ENCODE results near the gene SIPA1L3.
A peak's percentile ranks its signal among the peaks of the same experiment; 100 is the strongest.

SIPA1L3 gene

GRCh38 chr19:38044267-38045111, 137.5 kb downstream of the SIPA1L3 start:
- H4K8ac ChIP-seq (ENCODE audit: low read depth, low read length): no peak overlapping the region
- H2BK5ac ChIP-seq (ENCODE audit: low read length): no peak overlapping the region
- H3K79me2 ChIP-seq (ENCODE audit: control insufficient read depth, insufficient read depth, low read length): peaks cover 2% of the 10 kb centered on the region
- H3K56ac ChIP-seq (ENCODE audit: low read length): peak overlapping the region; percentile 53
- no peak overlapping the region for H4K5ac ChIP-seq (ENCODE audit: low read length)
- no CpG with 5 or more reads among the region's 16 CpGs for WGBS (ENCODE audit: extremely low coverage, insufficient coverage, low lambda C conversion rate)
- no peak overlapping the region for H3K18ac ChIP-seq (ENCODE audit: low read length)
- peak overlapping the region; percentile 30 for H3K27ac ChIP-seq (ENCODE audit: low read depth, low read length)
- H3K27me3 ChIP-seq (ENCODE audit: insufficient read depth, low read length, poor library complexity): no peaks in the 10 kb centered on the region
- peak overlapping the region; percentile 20 for H3K9ac ChIP-seq (ENCODE audit: low read length)
- no peak overlapping the region for H3K4me3 ChIP-seq (ENCODE audit: low read length)
- no peak overlapping the region for H2AK5ac ChIP-seq (ENCODE audit: low read length)
- DNase-seq: peak; percentile 41
- H3K79me1 ChIP-seq (ENCODE audit: low read length): peaks cover 4% of the 10 kb centered on the region
- no peaks in the 10 kb centered on the region for H3K36me3 ChIP-seq (ENCODE audit: control insufficient read depth, insufficient read depth, low read length)
- no peak overlapping the region for H2BK15ac ChIP-seq (replicated peaks; ENCODE audit: low read depth)
- no peak overlapping the region for H2BK120ac ChIP-seq (ENCODE audit: low read depth, low read length)
- H3K23ac ChIP-seq (ENCODE audit: low read length): no peak overlapping the region
- H3K4ac ChIP-seq (ENCODE audit: low read depth, low read length): no peak overlapping the region
- H3K4me1 ChIP-seq (ENCODE audit: control insufficient read depth, low read depth, low read length): peaks cover 9% of the 10 kb centered on the region
- H3K4me2 ChIP-seq (ENCODE audit: low read length): no peak overlapping the region

GRCh38 chr19:38045554-38046253, 138.7 kb downstream of the SIPA1L3 start:
- Histone ChIP-seq H3K79me1 (ENCODE audit: low read length) (peaks cover 4% of the 10 kb centered on the region), H2BK15ac (replicated peaks; ENCODE audit: low read depth) (no peak overlapping the region), H3K18ac (ENCODE audit: low read length) (no peak overlapping the region), H3K4ac (ENCODE audit: low read depth, low read length) (no peak overlapping the region), H3K56ac (ENCODE audit: low read length) (no peak overlapping the region), H4K5ac (ENCODE audit: low read length) (no peak overlapping the region), H2BK5ac (ENCODE audit: low read length) (no peak overlapping the region), H3K4me1 (ENCODE audit: control insufficient read depth, low read depth, low read length) (peaks cover 9% of the 10 kb centered on the region), H3K23ac (ENCODE audit: low read length) (no peak overlapping the region), H3K27ac (ENCODE audit: low read depth, low read length) (no peak overlapping the region), H2BK120ac (ENCODE audit: low read depth, low read length) (no peak overlapping the region), H3K9ac (ENCODE audit: low read length) (no peak overlapping the region), H4K8ac (ENCODE audit: low read depth, low read length) (no peak overlapping the region), H3K79me2 (ENCODE audit: control insufficient read depth, insufficient read depth, low read length) (peaks cover 2% of the 10 kb centered on the region), H2AK5ac (ENCODE audit: low read length) (no peak overlapping the region), H3K4me2 (ENCODE audit: low read length) (no peak overlapping the region), H3K4me3 (ENCODE audit: low read length) (no peak overlapping the region), H3K36me3 (ENCODE audit: control insufficient read depth, insufficient read depth, low read length) (no peaks in the 10 kb centered on the region), H3K27me3 (ENCODE audit: insufficient read depth, low read length, poor library complexity) (no peaks in the 10 kb centered on the region)
- DNase-seq: no peak
- WGBS (ENCODE audit: extremely low coverage, insufficient coverage, low lambda C conversion rate): no CpG with 5 or more reads among the region's 15 CpGs

- no peak overlapping the region for H2BK120ac ChIP-seq (ENCODE audit: low read depth, low read length)
- H3K4me1 ChIP-seq (ENCODE audit: control insufficient read depth, low read depth, low read length): peaks cover 9% of the 10 kb centered on the region
- WGBS (ENCODE audit: extremely low coverage, insufficient coverage, low lambda C conversion rate): no CpG with 5 or more reads among the region's 21 CpGs
Measured at GRCh38 chr19:38046254-38047048, 139.4 kb downstream of the SIPA1L3 start.

GRCh38 chr19:38047049-38047438, 140.0 kb downstream of the SIPA1L3 start:
- DNase-seq: no peak
- H3K79me2 ChIP-seq (ENCODE audit: control insufficient read depth, insufficient read depth, low read length): peaks cover 2% of the 10 kb centered on the region
- H4K5ac ChIP-seq (ENCODE audit: low read length): no peak overlapping the region
- no peak overlapping the region for H2BK15ac ChIP-seq (replicated peaks; ENCODE audit: low read depth)
- H2AK5ac ChIP-seq (ENCODE audit: low read length): no peak overlapping the region
- no peak overlapping the region for H3K4ac ChIP-seq (ENCODE audit: low read depth, low read length)
- H3K9ac ChIP-seq (ENCODE audit: low read length): no peak overlapping the region
- no peak overlapping the region for H3K4me2 ChIP-seq (ENCODE audit: low read length)
- no peak overlapping the region for H3K27ac ChIP-seq (ENCODE audit: low read depth, low read length)
- no peak overlapping the region for H3K23ac ChIP-seq (ENCODE audit: low read length)
- H3K36me3 ChIP-seq (ENCODE audit: control insufficient read depth, insufficient read depth, low read length): no peaks in the 10 kb centered on the region
- H3K79me1 ChIP-seq (ENCODE audit: low read length): peaks cover 4% of the 10 kb centered on the region
- H3K27me3 ChIP-seq (ENCODE audit: insufficient read depth, low read length, poor library complexity): no peaks in the 10 kb centered on the region
- H3K56ac ChIP-seq (ENCODE audit: low read length): no peak overlapping the region
- H2BK5ac ChIP-seq (ENCODE audit: low read length): no peak overlapping the region
- H2BK120ac ChIP-seq (ENCODE audit: low read depth, low read length): no peak overlapping the region
- peaks cover 9% of the 10 kb centered on the region for H3K4me1 ChIP-seq (ENCODE audit: control insufficient read depth, low read depth, low read length)
- no peak overlapping the region for H4K8ac ChIP-seq (ENCODE audit: low read depth, low read length)
- 100% methylated on average over 4 of the region's 8 CpGs for WGBS (ENCODE audit: extremely low coverage, insufficient coverage, low lambda C conversion rate)
- H3K4me3 ChIP-seq (ENCODE audit: low read length): no peak overlapping the region
- H3K18ac ChIP-seq (ENCODE audit: low read length): no peak overlapping the region

More at GRCh38 chr19:38046254-38047048, 139.4 kb downstream of the SIPA1L3 start:
- Histone ChIP-seq H3K36me3 (ENCODE audit: control insufficient read depth, insufficient read depth, low read length) (no peaks in the 10 kb centered on the region), H3K56ac (ENCODE audit: low read length) (peak overlapping the region; percentile 7), H4K5ac (ENCODE audit: low read length) (no peak overlapping the region), H2BK5ac (ENCODE audit: low read length) (no peak overlapping the region), H3K18ac (ENCODE audit: low read length) (no peak overlapping the region), H3K79me1 (ENCODE audit: low read length) (peaks cover 4% of the 10 kb centered on the region), H3K79me2 (ENCODE audit: control insufficient read depth, insufficient read depth, low read length) (peaks cover 2% of the 10 kb centered on the region), H2BK15ac (replicated peaks; ENCODE audit: low read depth) (no peak overlapping the region), H3K9ac (ENCODE audit: low read length) (no peak overlapping the region), H3K23ac (ENCODE audit: low read length) (no peak overlapping the region), H3K4me2 (ENCODE audit: low read length) (no peak overlapping the region), H3K4me3 (ENCODE audit: low read length) (no peak overlapping the region), H3K4ac (ENCODE audit: low read depth, low read length) (no peak overlapping the region), H3K27ac (ENCODE audit: low read depth, low read length) (no peak overlapping the region), H4K8ac (ENCODE audit: low read depth, low read length) (no peak overlapping the region), H3K27me3 (ENCODE audit: insufficient read depth, low read length, poor library complexity) (no peaks in the 10 kb centered on the region), H2AK5ac (ENCODE audit: low read length) (no peak overlapping the region)
- no peak for DNase-seq

GRCh38 chr19:38047641-38048040, 140.6 kb downstream of the SIPA1L3 start:
- Histone ChIP-seq H2AK5ac (ENCODE audit: low read length) (no peak overlapping the region), H3K4ac (ENCODE audit: low read depth, low read length) (no peak overlapping the region), H2BK120ac (ENCODE audit: low read depth, low read length) (no peak overlapping the region), H4K8ac (ENCODE audit: low read depth, low read length) (no peak overlapping the region), H3K23ac (ENCODE audit: low read length) (no peak overlapping the region), H4K5ac (ENCODE audit: low read length) (no peak overlapping the region), H3K79me1 (ENCODE audit: low read length) (peaks cover 4% of the 10 kb centered on the region), H3K4me2 (ENCODE audit: low read length) (no peak overlapping the region), H3K56ac (ENCODE audit: low read length) (peak overlapping the region; percentile 34), H3K27ac (ENCODE audit: low read depth, low read length) (no peak overlapping the region), H3K4me3 (ENCODE audit: low read length) (no peak overlapping the region), H2BK5ac (ENCODE audit: low read length) (no peak overlapping the region), H3K79me2 (ENCODE audit: control insufficient read depth, insufficient read depth, low read length) (peaks cover 1% of the 10 kb centered on the region), H3K27me3 (ENCODE audit: insufficient read depth, low read length, poor library complexity) (no peaks in the 10 kb centered on the region), H3K9ac (ENCODE audit: low read length) (no peak overlapping the region), H3K4me1 (ENCODE audit: control insufficient read depth, low read depth, low read length) (peaks cover 9% of the 10 kb centered on the region), H2BK15ac (replicated peaks; ENCODE audit: low read depth) (no peak overlapping the region), H3K18ac (ENCODE audit: low read length) (no peak overlapping the region), H3K36me3 (ENCODE audit: control insufficient read depth, insufficient read depth, low read length) (no peaks in the 10 kb centered on the region)
- WGBS (ENCODE audit: extremely low coverage, insufficient coverage, low lambda C conversion rate): no CpG with 5 or more reads among the region's 15 CpGs
- DNase-seq: no peak

Data from mesendoderm (in vitro differentiated cells).